ENCODE measurements around the gene ATG101. TPM values are rescaled to one million over a fixed set of nuclear protein-coding genes. Genes with fewer than 3 reads are reported as not detected.

ATG101 gene
- total RNA-seq, 2 donors from 2014 or later: 26.8 to 36.9 TPM

DNA sequence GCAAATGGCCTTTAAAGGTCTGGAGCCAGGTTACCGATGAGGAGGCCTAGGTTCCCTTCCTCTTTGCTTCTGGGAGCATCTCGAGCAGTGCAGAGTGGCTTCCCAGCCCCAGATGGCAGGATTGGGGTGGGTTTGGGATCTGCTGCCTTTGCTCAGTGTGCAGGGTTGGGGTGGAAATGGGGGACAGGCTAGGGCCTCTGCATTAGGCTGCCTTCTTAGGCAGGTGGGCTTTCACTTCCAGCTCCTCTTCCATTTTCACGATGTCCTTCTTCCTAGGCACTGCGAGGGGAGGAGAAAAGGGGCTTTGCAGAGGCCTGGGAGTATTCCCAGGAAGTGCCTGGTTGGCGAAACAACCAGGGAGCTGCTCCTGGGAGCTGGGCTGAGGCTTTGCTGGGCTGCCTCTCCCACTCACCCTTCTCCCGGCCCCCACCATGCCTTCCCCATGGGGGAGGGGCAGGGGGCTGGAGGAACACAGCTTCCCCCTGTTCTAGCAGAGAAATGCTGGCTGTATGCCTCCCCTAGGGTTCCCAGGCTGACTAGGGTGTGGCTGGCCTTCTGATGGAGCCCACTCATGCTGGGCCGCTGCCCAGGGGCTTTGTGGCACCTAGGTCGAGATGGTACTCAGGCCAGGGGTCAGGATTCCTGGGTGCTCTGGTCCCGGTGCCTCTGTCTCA lies 16.1 kb upstream of the ATG101 start:
- peaks cover 0 to 75% of the 10 kb centered on the region in 2 donors for H3K4me1 ChIP-seq
- no peaks in the 10 kb centered on the region for H3K27me3 ChIP-seq
- DNase-seq (ENCODE audit: low spot score): no peak
- H3K9me3 ChIP-seq: no peaks in the 10 kb centered on the region
- peak overlapping the region; percentile 99 for H3K27ac ChIP-seq
- TF ChIP-seq, protein P1, sequence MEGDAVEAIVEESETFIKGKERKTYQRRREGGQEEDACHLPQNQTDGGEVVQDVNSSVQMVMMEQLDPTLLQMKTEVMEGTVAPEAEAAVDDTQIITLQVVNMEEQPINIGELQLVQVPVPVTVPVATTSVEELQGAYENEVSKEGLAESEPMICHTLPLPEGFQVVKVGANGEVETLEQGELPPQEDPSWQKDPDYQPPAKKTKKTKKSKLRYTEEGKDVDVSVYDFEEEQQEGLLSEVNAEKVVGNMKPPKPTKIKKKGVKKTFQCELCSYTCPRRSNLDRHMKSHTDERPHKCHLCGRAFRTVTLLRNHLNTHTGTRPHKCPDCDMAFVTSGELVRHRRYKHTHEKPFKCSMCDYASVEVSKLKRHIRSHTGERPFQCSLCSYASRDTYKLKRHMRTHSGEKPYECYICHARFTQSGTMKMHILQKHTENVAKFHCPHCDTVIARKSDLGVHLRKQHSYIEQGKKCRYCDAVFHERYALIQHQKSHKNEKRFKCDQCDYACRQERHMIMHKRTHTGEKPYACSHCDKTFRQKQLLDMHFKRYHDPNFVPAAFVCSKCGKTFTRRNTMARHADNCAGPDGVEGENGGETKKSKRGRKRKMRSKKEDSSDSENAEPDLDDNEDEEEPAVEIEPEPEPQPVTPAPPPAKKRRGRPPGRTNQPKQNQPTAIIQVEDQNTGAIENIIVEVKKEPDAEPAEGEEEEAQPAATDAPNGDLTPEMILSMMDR (IDR thresholded peaks at IDR 0.05): no peak
- peak overlapping the region; percentile 65 to 67 for H3K4me3 ChIP-seq
- peaks cover 54% of the 10 kb centered on the region for H3K36me3 ChIP-seq

DNA sequence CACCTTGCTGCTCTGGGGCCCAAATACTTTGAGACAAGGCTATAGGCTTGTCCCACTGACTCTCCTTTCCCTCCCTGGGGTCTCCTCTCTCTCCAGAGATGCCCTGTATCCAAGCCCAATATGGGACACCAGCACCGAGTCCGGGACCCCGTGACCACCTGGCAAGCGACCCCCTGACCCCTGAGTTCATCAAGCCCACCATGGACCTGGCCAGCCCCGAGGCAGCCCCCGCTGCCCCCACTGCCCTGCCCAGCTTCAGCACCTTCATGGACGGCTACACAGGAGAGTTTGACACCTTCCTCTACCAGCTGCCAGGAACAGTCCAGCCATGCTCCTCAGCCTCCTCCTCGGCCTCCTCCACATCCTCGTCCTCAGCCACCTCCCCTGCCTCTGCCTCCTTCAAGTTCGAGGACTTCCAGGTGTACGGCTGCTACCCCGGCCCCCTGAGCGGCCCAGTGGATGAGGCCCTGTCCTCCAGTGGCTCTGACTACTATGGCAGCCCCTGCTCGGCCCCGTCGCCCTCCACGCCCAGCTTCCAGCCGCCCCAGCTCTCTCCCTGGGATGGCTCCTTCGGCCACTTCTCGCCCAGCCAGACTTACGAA lies 15.4 kb upstream of the ATG101 start:
- DNase-seq (ENCODE audit: low spot score): no peak
- Histone ChIP-seq H3K4me1 (peaks cover 0 to 68% of the 10 kb centered on the region in 2 donors), H3K27me3 (no peaks in the 10 kb centered on the region), H3K9me3 (no peaks in the 10 kb centered on the region), H3K27ac (peak overlapping the region; percentile 99), H3K4me3 (peak overlapping the region; percentile 65 to 67), H3K36me3 (peaks cover 61% of the 10 kb centered on the region)
- TF ChIP-seq, protein P1 (IDR thresholded peaks at IDR 0.05): no peak

DNA sequence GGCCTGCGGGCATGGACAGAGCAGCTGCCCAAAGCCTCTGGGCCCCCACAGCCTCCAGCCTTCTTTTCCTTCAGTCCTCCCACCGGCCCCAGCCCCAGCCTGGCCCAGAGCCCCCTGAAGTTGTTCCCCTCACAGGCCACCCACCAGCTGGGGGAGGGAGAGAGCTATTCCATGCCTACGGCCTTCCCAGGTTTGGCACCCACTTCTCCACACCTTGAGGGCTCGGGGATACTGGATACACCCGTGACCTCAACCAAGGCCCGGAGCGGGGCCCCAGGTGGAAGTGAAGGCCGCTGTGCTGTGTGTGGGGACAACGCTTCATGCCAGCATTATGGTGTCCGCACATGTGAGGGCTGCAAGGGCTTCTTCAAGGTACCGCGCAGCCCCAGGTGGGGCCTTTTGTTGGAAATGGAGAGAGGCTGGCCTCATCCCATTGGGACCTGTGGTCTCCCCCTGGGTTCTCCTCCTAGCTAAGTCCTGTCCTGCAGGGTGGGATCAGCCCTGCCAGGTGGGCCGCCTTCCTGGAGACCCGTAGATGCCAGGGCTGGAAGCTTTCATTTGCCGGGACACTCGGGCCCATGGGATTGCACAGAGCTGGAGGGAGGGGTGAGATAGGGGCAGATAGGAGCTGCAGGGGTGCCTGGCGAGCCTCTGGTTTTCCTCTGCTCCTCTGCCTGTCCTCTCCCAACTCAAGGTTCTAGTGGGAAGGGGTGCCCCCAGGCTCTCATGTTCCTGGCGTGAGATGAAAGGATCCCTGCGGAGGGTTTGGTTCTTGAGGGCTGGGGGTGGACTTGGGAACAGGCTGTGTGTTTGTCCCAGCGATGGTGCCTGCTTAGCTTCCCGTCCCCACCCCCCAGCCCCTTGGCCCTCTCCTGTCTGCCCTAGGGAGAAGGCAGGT lies 14.7 kb upstream of the ATG101 start:
- no peaks in the 10 kb centered on the region for H3K27me3 ChIP-seq
- H3K4me3 ChIP-seq: peak overlapping the region in 1 of 2 donors; percentile 67
- H3K36me3 ChIP-seq: peaks cover 66% of the 10 kb centered on the region
- TF ChIP-seq, protein P1 (IDR thresholded peaks at IDR 0.05): no peak
- H3K27ac ChIP-seq: peak overlapping the region; percentile 45 to 99
- peaks cover 0 to 61% of the 10 kb centered on the region in 2 donors for H3K4me1 ChIP-seq
- H3K9me3 ChIP-seq: no peaks in the 10 kb centered on the region
- DNase-seq (ENCODE audit: low spot score): no peak

DNA sequence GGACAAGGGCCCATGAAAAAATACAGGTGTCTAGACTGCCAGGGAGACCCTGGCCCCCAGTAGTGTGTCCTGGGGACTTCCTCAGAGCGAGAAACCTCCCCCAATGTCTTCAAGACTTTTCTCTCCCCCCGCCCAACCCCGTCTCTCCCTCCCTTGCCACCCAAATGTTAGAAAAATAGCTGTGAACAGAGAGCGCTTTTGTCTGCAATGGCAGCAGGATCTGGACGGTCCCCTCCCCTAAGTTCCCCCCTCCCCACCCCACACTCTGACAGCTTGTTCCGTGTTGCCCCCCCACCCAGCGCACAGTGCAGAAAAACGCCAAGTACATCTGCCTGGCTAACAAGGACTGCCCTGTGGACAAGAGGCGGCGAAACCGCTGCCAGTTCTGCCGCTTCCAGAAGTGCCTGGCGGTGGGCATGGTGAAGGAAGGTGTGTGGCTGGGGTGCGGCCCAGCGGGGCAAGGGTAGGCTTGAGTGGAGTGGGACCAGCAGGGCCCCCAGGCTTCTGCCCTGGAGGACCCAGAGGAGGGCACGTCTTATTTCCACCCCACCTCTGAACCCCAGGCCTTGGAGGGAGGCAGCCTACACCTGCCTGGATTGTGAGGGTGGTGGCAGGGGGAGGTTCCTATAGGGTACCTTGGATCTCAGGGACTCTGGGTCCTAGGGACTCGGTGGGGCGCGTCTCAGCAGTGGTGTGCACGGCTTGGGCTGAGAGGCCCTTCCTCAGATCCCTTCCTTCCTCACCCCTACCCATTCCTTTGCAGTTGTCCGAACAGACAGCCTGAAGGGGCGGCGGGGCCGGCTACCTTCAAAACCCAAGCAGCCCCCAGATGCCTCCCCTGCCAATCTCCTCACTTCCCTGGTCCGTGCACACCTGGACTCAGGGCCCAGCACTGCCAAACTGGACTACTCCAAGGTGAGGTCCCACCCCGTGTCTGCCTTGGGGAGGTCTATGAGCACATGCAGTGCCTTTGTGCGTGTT lies 13.8 kb upstream of the ATG101 start:
- DNase-seq (ENCODE audit: low spot score): no peak
- Histone ChIP-seq H3K4me1 (peaks cover 0 to 54% of the 10 kb centered on the region in 2 donors), H3K36me3 (peaks cover 66% of the 10 kb centered on the region), H3K27me3 (no peaks in the 10 kb centered on the region), H3K4me3 (peak overlapping the region in 1 of 2 donors; percentile 67), H3K9me3 (no peaks in the 10 kb centered on the region), H3K27ac (peak overlapping the region; percentile 39 to 99)
- TF ChIP-seq, protein P1 (IDR thresholded peaks at IDR 0.05): no peak
